ENCODE results near the gene TNFRSF6B.

Gene TNFRSF6B

GRCh38 chr20:63739130-63740069 lies 42.9 kb downstream of the TNFRSF6B start, which contains the start of gene SLC2A4RG:
SLC2A4RG (plus strand) TSS chr20:63739776; CDS start chr20:63739913, 137 bp downstream.
- peak; percentile 76 for DNase-seq

DNA sequence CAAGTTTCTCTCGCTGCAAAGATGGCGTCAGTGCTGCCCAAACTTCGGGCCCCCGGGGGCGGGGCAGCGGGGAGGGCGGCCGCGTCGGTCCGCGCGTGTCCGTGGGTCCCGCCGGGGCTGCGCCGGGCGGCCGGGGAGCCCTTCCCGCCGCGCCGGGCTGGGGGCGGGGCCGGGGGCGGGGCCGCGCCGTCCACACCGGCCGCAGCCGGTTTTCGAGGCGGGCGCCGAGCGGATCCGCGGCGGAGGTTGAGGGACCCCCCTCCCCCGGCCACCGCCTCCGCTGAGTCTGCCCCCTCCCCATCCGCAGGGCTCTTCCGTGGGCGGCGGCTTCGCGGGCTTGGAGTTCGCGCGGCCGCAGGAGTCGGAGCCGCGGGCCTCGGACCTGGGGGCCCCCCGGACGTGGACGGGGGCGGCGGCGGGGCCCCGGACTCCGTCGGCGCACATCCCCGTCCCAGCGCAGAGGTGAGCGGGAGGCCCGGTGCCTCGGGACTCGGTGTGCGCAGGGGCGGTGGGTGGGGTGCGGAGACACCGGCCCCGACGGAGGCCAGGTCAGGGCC lies 43.7 kb downstream of the TNFRSF6B start:
- DNase-seq: peak; percentile 72

DNA sequence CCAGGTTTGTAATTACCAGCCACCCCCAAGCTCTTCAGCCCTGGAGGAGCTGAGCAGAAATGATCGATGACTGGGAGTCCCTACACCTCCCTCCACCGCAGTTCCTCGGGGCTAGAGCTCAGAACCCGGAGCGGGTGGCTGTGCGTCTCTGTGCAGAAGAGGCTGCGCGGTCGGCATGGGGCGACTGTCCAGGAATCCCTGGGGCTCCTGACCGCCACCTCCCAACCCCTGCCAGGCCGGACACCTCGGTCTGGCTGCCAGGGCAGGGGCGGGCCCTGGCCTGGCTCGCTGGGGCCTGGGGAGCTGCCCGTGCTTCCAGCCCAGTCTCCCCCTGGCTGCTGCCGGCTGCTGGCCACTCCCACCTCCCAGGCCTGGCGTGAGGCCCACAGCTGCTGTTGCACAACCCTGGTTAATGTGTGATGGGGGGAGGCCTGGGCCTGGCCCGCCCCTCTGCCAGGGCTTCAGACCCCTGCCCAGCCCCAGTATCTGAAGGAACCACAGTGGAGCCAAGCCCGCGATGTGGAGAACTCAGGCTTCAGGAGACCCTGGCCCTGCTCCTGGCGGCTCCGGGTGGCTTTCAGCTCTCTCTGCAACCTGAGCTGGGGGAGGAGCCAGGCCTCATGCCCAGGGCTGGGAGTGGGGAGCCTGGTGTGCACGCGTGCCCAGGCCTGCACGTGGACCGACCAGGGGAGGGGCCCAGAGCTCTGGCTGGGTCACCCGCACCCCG lies 44.3 kb downstream of the TNFRSF6B start:
- DNase-seq: peak; percentile 46

DNA sequence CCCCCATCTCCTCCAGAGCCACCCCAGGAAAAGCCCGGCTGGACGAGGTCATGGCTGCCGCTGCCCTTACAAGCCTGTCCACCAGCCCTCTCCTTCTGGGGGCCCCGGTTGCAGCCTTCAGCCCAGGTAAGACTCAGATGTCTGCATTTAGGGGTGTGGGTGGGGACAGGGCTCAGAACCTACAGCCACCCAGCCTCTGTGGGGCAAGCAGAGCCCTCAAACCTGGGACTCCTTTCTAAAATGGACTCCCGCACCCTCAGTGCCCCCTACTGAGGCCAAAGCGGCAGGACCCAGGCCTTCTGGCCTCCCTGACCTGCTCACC lies 44.9 kb downstream of the TNFRSF6B start:
- DNase-seq: no peak

DNA sequence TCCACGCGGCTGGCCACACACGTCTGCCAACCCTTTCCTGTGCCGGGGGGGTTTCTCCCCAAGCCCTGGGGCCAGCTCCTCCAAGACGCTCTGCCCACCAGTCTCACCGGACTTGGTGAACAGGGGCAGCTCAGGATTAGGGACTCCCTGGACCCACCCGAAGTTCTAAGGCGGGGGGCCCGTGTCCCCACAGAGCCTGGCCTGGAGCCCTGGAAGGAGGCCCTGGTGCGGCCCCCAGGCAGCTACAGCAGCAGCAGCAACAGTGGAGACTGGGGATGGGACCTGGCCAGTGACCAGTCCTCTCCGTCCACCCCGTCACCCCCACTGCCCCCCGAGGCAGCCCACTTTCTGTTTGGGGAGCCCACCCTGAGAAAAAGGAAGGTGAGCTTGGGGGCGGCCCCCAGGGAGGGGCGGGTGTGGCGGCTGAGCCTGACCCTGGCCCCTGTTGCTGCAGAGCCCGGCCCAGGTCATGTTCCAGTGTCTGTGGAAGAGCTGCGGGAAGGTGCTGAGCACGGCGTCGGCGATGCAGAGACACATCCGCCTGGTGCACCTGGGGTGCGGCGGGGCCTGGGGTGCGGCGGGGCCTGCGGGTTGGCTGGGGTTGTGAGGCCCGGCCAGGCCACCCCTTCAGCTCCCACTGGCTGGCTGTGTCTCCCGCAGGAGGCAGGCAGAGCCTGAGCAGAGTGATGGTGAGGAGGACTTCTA lies 45.4 kb downstream of the TNFRSF6B start:
- no peak for DNase-seq

- no peak for DNase-seq
These were observed 46.1 kb downstream of the TNFRSF6B start for GRCh38 chr20:63742381-63743024.

- DNase-seq: no peak
These were observed 46.9 kb downstream of the TNFRSF6B start for GRCh38 chr20:63743210-63743970.

DNA sequence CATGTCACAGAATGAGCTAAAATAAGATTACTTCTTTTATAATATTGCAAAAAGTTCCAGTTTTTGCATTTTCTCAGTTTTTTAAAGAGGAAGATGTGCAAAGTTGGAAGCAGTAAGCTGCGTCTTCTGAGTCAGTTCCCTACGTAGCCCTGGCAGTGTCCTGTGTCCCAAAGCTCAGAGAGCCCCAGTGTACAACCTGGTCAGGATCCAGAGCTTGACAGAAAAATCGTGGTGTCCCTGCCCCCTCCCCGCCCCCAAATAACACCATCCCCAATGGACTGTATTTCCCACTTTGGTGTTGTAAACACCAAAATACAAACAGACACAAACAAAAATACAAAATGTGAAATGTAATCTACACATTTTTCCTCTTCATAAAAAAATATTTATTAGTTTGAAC lies 47.7 kb downstream of the TNFRSF6B start:
- DNase-seq: no peak

GRCh38 chr20:63744574-63745423 lies 48.3 kb downstream of the TNFRSF6B start:
- no peak for DNase-seq

DNA sequence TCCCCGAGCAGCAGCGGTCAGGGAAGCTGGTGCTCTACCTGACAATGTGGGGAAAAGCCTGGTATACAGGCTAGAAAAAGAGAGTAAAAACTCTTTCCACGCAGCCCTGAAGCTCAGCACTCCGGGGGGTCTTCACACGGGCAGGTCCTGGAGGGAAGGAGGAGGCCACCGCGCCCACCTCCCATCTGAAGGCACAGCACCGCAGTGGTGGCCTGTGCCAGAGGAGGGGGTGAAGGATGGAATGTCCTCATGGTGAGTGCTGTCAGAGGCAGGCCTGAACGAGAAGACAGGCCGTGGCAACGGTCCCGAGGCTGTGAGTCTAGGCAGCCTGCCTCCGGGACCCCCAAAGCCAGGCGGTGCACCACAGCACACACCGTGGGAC lies 49.0 kb downstream of the TNFRSF6B start:
- no peak for DNase-seq

DNA sequence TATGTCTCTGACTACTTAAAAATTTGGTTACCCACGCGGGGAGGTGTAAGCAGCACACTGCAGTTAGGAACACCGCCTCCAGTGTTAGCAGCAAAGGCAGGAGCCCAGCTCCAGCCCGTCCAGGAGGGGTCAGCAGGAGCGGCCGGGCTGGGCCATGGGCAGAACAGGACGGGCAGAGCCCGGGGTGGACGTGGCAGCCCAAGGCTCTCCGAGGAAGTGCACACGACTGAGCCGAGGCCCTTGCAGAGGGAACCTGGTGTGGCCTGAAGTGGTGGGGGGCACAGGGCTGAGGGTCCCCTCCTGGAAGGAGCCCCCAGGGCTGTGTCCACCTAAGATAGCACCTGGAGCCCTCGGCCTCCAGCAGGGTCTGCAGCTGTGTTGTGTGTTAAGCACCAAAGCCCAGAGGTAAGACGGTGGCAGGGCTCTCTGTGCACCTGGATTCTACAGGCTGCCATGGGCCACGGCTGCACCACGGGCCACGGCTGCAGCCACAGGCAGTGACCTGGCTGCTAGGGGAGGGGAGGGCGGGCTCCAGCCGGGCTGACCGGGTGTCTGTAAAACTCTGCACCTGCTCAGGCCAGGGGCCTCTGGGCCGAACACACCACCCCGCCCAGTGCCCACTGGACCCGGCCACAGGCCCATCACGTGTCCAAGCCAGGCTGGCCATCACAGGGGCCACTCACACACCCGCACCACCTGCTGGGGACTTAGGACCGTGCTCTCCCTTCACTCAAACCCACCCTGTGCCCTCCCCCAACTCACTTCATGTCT lies 49.7 kb downstream of the TNFRSF6B start:
- no peak for DNase-seq

DNA sequence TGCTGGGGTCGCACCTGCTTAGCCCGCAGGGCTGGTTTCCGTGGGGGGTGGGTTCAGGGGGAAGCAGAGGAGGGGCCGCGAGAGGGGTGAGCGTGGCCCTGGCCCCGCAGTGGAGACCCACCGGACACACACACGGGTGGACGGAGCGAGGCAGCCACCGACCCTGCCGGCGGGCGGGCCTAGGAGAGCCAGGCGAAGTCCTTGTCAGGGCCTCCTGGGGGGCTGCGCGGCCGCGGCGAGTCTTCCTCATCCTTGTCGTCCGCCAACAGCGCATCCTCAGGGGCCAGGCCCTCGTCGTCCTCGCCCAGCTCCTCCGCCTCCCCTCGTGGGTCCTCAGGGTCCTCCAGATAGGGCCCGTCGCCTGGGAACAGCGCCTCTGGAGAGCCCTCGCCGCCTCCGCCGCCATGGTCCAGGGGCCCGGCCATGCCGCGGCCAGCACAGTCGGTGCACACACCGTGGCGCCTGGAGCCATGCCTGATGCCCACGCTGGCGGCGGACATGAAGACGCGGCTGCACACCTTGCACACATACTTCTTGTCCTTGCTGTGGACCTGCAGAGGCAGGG lies 50.4 kb downstream of the TNFRSF6B start:
- DNase-seq: no peak

- no peak for DNase-seq
These were observed 51.2 kb downstream of the TNFRSF6B start for GRCh38 chr20:63747622-63748069.
